Dendritic cell treated with granulocyte-macrophage colony-stimulating factor and Interleukin-4, amounts not matched to agents 40 ng/mL and 50 ng/mL, for 4 days (primary cell): ENCODE measurements around the gene OXA1L.
"Not testable (repeated sequence)": the region's sequence is repeated elsewhere in the genome, so short reads cannot be mapped to it uniquely, and the experiment has no call there.

ENCODE experiments used
- H3K27ac Mint-ChIP-seq: one replicate; pipeline ENCODE4 v1.8.0; 2022; ENCODE audit warnings: mild to moderate bottlenecking, mixed read lengths
- H3K27me3 Mint-ChIP-seq: one replicate; pipeline ENCODE4 v1.8.0; 2022; ENCODE audit warnings: mild to moderate bottlenecking, mixed read lengths
- H3K36me3 Mint-ChIP-seq: one replicate; pipeline ENCODE4 v1.8.0; 2022; ENCODE audit warnings: low read depth, mixed read lengths
- H3K4me1 Mint-ChIP-seq: one replicate; pipeline ENCODE4 v1.8.0; 2022; ENCODE audit warnings: low read depth, mixed read lengths
- H3K4me3 Mint-ChIP-seq: one replicate; pipeline ENCODE4 v1.8.0; 2022; ENCODE audit warnings: mild to moderate bottlenecking, moderate library complexity, mixed read lengths
- H3K9me3 Mint-ChIP-seq: one replicate; pipeline ENCODE4 v1.8.0; 2022; ENCODE audit warnings: mixed read lengths
- intact Hi-C: fragments of 100-400 bp; cut with micrococcal nuclease; formaldehyde crosslinking; loops from one replicate; pipeline ENCODE4 v1.15.0; 2022

OXA1L gene

DNA sequence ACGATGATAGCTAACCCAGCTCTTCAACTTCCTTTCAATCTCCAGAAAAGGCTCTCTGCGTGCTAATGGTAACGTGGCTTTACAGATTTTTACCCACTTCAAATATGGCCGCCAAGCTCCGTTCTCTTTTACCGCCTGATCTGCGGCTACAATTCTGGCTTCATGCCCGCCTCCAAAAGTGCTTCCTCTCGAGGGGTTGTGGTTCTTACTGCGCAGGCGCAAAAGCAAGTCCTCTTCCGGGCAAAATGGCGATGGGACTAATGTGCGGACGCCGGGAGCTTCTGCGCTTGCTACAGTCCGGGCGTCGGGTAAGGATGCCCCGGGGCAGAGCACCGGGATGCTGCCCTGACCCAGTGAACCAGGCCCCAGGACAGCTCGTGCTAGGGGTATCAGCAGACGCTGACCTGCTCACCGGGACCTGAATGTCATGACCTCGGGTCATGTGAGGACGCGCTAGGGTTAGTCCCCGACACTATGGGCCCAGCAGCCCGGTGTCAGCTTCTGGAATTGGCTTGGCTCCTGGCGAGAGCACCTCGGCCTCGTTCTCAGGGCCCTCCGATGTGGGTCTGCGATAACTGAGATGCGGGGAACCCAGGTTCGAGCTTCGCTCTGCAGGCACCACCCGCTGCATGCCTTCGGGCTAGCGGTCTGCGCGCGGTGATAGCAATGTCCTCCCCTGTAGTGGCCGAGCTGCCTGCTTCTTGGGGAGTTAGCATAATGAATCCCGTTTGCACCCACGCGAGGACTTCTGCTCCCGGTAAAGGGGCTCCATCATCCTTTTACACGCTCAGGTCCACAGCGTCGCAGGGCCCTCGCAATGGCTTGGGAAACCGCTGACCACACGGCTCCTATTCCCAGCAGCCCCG, at the start of gene OXA1L:
Gene OXA1L (plus strand): TSS at position 232 of the 866 bp plus-strand sequence. CDS start 14 bp downstream, at position 246.
- peak within 1 kb of the TSS; percentile 90 for H3K4me3 Mint-ChIP-seq
- peaks cover 6% of the 10 kb centered on the region for H3K9me3 Mint-ChIP-seq
- intact Hi-C loops = loop anchor here (5.0 kb wide), 2 partner anchors 151 to 179 kb away; partner anchors contain the start of genes DAD1 and RBM23
- H3K27me3 Mint-ChIP-seq = no peaks in the 10 kb centered on the region
- peak within 1 kb of the TSS; percentile 98 for H3K27ac Mint-ChIP-seq
- H3K36me3 Mint-ChIP-seq = peaks cover 57% of the 10 kb centered on the region
- peaks cover 40% of the 10 kb centered on the region for H3K4me1 Mint-ChIP-seq

DNA sequence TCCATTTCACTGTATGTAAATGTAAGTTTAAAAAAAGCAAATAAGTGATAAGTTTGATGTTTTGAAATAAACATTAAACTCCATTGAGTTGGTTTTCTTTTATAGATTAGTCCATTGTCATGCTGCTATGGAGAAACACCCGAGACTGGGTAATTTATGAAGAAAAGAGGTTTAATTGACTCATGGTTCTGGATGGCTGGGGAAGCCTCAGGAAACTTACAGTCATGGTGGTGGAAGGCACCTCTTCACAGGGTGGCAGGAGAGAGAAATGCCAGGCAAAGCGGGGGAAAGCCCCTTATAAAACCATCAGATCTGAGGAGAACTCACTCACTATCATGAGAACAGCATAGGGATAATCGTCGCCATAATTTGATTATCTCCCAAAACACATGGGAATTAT, 48.4 kb upstream of the OXA1L start:
- Mint-ChIP-seq H3K36me3 (no peaks in the 10 kb centered on the region), H3K27ac (no peak overlapping the region), H3K9me3 (peaks cover 5% of the 10 kb centered on the region), H3K4me1 (peaks cover 5% of the 10 kb centered on the region), H3K4me3 (no peak overlapping the region), H3K27me3 (peaks cover 31% of the 10 kb centered on the region)
- intact Hi-C loops = no loop called here

DNA sequence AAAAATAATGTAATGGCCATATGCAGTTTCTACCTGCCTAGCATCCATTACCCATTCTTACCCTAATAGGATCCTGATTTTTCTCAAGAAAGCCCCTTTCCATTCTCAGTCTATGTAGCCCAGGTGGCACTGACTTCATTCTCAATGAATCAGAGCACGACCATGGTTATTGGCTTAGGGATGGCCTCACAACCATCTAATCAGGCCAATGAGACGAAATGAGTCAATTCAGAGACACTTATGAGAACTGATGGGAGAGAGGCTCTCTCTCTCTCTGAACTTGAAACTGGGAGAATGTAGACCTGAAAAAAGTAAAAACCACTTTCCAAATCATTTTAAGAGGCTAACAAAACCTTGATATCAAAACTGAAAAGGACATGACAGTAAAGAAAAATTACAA, 45.3 kb upstream of the OXA1L start:
- Mint-ChIP-seq H3K4me1 (no peaks in the 10 kb centered on the region), H3K4me3 (no peak overlapping the region), H3K36me3 (no peaks in the 10 kb centered on the region), H3K9me3 (peaks cover 5% of the 10 kb centered on the region), H3K27me3 (peaks cover 20% of the 10 kb centered on the region), H3K27ac (no peak overlapping the region)
- intact Hi-C loops = no loop called here

DNA sequence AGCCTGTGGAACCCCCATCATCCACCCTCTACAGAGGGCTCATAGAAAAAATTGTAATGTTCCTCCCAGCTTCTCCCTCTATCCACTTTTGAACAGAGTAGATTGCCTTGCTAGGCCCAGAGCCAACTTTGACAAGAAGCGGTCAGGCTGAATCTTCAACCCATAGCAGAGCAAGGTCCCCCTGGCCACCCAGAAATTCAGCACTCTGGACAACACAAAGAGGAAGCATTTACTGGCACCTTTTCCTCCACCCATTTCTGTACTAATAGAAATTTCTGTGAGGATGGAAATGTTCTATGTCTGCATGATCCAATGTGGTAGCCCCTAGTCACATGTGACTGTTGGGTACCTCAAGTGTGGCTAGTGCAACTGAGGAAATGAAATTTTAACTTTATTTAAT, 42.7 kb upstream of the OXA1L start:
- Mint-ChIP-seq H3K4me3 (no peak overlapping the region), H3K36me3 (no peaks in the 10 kb centered on the region), H3K9me3 (peaks cover 5% of the 10 kb centered on the region), H3K27ac (no peak overlapping the region), H3K4me1 (peaks cover 5% of the 10 kb centered on the region), H3K27me3 (peaks cover 18% of the 10 kb centered on the region)
- intact Hi-C loops = no loop called here

DNA sequence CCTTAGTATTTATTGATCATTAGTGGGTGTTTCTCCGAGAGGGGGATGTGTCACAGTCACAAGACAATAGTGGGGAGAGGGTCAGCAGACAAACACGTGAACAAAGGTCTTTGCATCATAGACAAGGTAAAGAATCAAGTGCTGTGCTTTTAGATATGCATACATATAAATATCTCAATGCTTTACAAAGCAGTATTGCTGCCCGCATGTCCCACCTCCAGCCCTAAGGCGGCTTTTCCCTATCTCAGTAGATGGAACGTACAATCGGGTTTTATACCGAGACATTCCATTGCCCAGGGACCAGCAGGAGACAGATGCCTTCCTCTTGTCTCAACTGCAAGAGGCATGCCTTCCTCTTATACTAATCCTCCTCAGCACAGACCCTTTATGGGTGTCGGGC, 41.6 kb upstream of the OXA1L start:
- H3K9me3 Mint-ChIP-seq, H3K36me3 Mint-ChIP-seq, H3K4me3 Mint-ChIP-seq, H3K27ac Mint-ChIP-seq, H3K4me1 Mint-ChIP-seq, intact Hi-C loops: not testable (repeated sequence)
- H3K27me3 Mint-ChIP-seq = peaks cover 16% of the 10 kb centered on the region

DNA sequence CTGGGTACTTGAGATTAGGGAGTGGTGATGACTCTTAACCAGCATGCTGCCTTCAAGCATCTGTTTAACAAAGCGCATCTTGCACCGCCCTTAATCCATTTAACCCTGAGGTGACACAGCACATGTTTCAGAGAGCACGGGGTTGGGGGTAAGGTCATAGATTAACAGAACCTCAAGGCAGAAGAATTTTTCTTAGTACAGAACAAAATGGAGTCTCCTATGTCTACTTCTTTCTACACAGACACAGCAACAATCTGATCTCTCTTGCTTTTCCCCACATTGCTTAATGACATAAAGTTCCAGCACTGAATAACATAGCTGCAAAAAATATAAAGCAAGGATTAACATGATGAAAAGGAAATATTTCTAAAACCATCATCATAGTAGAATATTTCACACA, 41.1 kb upstream of the OXA1L start:
- intact Hi-C loops, H3K9me3 Mint-ChIP-seq: not testable (repeated sequence)

DNA sequence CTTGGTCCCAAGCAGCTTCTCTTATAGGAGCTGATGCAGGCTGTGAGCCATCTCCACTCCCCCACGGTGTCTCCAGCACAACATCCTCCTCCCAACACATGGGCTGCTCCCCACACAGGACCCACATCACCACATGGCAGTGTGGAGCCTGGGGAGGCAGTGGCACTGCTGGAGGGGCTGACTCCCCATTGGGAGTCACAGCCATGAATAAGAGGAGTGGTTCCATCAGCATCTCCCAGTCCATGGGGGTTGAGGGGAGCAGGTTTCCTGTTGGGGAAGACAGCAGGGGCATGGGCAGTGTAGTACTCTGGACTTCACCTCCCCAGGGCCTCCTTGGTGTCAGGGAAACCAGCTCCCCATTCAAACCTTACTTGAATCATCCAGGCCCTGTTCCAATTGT, 40.5 kb upstream of the OXA1L start:
- Mint-ChIP-seq H3K9me3 (peaks cover 5% of the 10 kb centered on the region), H3K4me3 (no peak overlapping the region), H3K27ac (no peak overlapping the region), H3K4me1 (peaks cover 6% of the 10 kb centered on the region), H3K27me3 (peaks cover 15% of the 10 kb centered on the region), H3K36me3 (no peaks in the 10 kb centered on the region)
- intact Hi-C loops = no loop called here

More for the DNA sequence above, 41.1 kb upstream of the OXA1L start:
- H3K36me3 Mint-ChIP-seq, H3K27ac Mint-ChIP-seq, H3K4me3 Mint-ChIP-seq, H3K4me1 Mint-ChIP-seq: not testable (repeated sequence)
- peaks cover 16% of the 10 kb centered on the region for H3K27me3 Mint-ChIP-seq

DNA sequence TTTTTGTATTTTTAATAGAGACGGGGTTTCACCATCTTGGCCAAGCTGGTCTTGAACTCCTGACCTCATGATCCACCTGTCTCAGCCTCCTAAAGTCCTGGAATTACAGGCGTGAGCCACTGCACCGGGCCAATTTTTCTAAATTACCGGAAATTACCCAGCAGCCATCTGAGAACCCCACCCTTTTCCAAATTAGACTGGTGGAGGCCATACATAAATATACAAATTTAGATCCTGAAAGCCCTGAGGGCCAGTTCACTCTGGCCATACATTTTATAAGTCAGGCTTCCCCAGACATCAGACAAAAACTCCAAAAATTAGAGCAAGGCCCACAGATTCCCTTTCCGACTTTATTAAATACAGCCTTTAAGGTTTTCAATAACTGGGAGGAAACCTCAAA, 34.4 kb upstream of the OXA1L start:
- H3K36me3 Mint-ChIP-seq, H3K27me3 Mint-ChIP-seq, H3K27ac Mint-ChIP-seq, H3K9me3 Mint-ChIP-seq, H3K4me3 Mint-ChIP-seq, intact Hi-C loops: not testable (repeated sequence)
- H3K4me1 Mint-ChIP-seq = peaks cover 10% of the 10 kb centered on the region

DNA sequence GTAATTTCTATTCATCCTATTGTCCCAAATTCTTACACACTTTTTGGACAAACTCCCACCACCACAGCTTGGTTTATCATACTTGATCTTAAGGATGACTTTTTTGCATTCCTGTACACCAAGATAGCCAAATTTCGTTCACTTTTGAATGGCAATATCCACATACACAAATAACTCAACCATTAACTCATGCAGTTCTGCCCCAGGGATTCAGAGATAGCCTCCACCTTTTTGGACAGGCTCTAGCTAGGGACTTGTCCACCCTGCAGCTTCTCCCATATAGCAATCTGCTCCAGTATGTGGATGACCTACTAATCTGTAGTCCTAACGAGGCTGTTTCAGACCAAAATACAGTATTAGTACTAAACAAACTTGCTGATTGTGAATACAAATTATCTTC, 32.7 kb upstream of the OXA1L start:
- intact Hi-C loops = no loop called here

DNA sequence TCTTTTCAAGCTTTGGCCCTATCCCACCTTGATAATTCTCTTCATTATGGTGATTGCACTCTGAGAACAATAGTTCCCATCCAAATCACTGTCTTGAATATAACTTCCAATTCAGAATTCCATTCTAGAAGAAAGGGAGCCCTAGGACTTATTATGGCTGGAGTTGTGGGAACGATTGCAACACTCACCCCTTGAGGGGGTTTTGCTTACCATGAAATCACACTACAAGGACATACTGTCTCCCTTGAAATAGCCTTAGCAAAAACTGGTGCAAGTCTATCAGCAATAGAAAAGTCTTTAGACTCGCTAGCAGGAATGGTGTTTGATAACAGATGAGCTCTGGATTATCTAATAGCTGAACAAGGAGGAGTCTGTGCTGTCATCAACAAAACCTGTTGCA, 31.4 kb upstream of the OXA1L start:
- Mint-ChIP-seq H3K4me1 (peaks cover 14% of the 10 kb centered on the region), H3K27ac (no peak overlapping the region), H3K36me3 (no peaks in the 10 kb centered on the region), H3K27me3 (peaks cover 6% of the 10 kb centered on the region), H3K9me3 (no peaks in the 10 kb centered on the region), H3K4me3 (no peak overlapping the region)
- intact Hi-C loops = no loop called here

More for the DNA sequence above, 32.7 kb upstream of the OXA1L start:
- H3K27me3 Mint-ChIP-seq = peaks cover 6% of the 10 kb centered on the region
- H3K36me3 Mint-ChIP-seq = no peaks in the 10 kb centered on the region
- H3K27ac Mint-ChIP-seq = no peak overlapping the region
- H3K4me3 Mint-ChIP-seq = no peak overlapping the region
- peaks cover 14% of the 10 kb centered on the region for H3K4me1 Mint-ChIP-seq
- no peaks in the 10 kb centered on the region for H3K9me3 Mint-ChIP-seq

DNA sequence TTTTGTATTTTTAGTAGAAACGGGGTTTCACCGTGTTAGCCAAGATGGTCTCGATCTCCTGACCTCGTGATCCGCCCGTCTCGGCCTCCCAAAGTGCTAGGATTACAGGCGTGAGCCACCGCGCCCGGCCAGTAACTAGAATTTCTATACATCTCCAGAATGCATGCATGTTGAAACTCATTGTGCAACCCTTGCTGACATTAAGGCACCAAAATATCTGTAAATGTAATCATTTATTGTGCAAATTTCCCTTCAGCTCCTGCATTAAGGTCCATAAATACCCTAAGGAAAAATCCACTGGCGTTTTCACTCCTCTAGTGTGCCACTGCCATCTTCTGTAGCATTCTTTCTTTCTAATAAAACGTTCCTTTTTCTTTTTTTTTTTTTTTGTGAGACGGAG, 30.1 kb upstream of the OXA1L start:
- H3K27ac Mint-ChIP-seq, intact Hi-C loops, H3K9me3 Mint-ChIP-seq: not testable (repeated sequence)

DNA sequence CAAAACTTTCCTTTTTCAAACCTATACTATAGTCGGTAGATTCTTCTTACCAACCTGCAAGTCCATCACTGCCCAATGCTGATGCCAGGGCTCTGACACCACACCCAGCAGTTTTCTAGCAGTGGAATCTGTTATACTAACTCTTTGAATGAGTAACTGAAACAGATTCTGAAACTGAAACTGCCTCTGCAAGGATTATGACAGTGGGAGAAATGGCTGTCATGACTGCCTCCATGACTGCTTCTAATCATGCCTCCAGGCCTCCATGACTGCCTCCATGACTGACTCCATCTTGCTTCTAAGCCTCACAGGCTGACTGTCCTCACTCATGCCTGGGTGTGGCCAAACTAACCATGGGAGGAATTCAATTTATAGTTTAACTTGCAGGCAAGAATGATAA, 29.4 kb upstream of the OXA1L start:
- H3K36me3 Mint-ChIP-seq = no peaks in the 10 kb centered on the region
- H3K27ac Mint-ChIP-seq = no peak overlapping the region
- no peaks in the 10 kb centered on the region for H3K27me3 Mint-ChIP-seq
- intact Hi-C loops = no loop called here
- no peak overlapping the region for H3K4me3 Mint-ChIP-seq
- peaks cover 9% of the 10 kb centered on the region for H3K4me1 Mint-ChIP-seq
- H3K9me3 Mint-ChIP-seq = no peaks in the 10 kb centered on the region

More for the DNA sequence above, 30.1 kb upstream of the OXA1L start:
- not testable (repeated sequence) for H3K4me3 Mint-ChIP-seq, H3K27me3 Mint-ChIP-seq, H3K36me3 Mint-ChIP-seq, H3K4me1 Mint-ChIP-seq

DNA sequence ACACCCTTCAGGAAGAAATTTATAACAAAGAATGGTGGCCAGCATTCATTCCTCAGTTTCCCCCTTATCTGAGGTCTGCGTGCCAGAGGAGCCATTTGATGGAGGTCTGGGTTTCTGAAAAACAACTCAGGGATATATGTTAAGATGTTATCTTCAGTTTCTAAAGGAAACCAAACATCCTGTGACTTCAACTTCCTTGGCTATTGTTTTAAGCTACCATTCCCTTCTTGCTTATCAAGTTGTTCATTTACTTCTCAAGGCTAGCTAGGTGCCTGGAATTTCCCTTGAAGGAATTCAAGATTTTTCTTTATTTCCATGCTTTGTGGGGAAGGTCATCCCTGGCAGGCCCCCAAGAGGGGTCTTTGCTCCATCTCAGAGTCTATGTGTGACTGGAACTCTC, 27.1 kb upstream of the OXA1L start:
- peaks cover 4% of the 10 kb centered on the region for H3K27me3 Mint-ChIP-seq

DNA sequence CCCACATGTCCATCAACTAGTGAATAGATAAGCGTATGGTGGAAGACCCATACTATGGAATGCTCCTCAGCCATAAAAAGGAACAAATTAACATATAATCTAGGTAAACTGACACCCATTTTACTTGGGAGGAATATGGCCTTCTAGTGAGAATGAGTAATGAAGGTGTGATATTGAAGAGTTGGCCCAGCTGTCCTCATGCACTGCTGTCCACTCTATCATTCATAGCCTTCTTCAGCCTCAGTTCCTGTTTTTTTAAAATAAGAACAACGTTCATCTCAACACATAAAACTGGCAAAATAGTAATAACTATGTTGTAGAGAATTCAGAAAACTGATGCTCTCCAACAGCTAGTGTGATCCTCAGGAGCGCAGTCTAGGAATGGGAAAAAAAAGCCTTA, 26.5 kb upstream of the OXA1L start:
- Mint-ChIP-seq H3K4me3 (no peak overlapping the region), H3K27ac (no peak overlapping the region), H3K27me3 (peaks cover 4% of the 10 kb centered on the region), H3K36me3 (no peaks in the 10 kb centered on the region), H3K9me3 (no peaks in the 10 kb centered on the region), H3K4me1 (peaks cover 9% of the 10 kb centered on the region)
- intact Hi-C loops = no loop called here

More for the DNA sequence above, 27.1 kb upstream of the OXA1L start:
- H3K36me3 Mint-ChIP-seq = no peaks in the 10 kb centered on the region
- intact Hi-C loops = no loop called here
- peaks cover 9% of the 10 kb centered on the region for H3K4me1 Mint-ChIP-seq
- H3K4me3 Mint-ChIP-seq = no peak overlapping the region
- H3K9me3 Mint-ChIP-seq = no peaks in the 10 kb centered on the region
- H3K27ac Mint-ChIP-seq = no peak overlapping the region

DNA sequence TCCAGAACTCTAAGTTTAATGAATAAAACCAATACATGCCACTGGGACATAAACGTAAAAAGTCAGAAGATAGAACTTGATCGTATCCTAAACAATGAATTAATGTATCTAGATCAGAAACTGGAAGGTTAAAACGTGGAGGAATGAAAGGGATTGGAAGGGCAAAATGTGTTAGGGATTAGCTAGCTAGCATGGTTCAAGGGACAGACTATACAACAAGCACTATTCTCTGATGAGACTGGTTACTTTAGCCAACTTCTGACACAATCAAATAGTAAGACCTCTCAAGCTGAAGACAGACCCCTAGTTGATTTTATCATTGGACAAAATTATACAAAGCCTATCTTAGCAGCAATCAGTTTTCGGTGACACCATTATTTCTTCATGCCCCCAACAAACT, 18.7 kb upstream of the OXA1L start:
- Mint-ChIP-seq H3K27me3 (no peaks in the 10 kb centered on the region), H3K4me3 (no peak overlapping the region), H3K27ac (peak overlapping the region; percentile 67), H3K36me3 (no peaks in the 10 kb centered on the region), H3K9me3 (no peaks in the 10 kb centered on the region), H3K4me1 (peaks cover 37% of the 10 kb centered on the region)
- intact Hi-C loops = no loop called here
